ENCODE results near the gene FUZ.
A peak's percentile ranks its signal among the peaks of the same experiment; 100 is the strongest.

The FUZ gene

GRCh38 chr19:49761625-49762311 is 51.3 kb downstream of the FUZ start:
- Histone ChIP-seq H3K4me3 (ENCODE audit: low read depth in 1 of 5, low read length in 5 of 5) (peak overlapping the region in 1 of 5 donors; percentile 6), H3K27ac (ENCODE audit: low read depth, low read length) (peak overlapping the region; percentile 81), H3K9ac (ENCODE audit: low read length in 5 of 5) (peak overlapping the region in 2 of 5 donors; percentile 15 to 53), H3K4me1 (ENCODE audit: control insufficient read depth in 5 of 5, insufficient read depth in 5 of 5, low read length in 5 of 5) (peaks cover 9 to 21% (median 18%) of the 10 kb centered on the region in 5 donors), H3K36me3 (ENCODE audit: control insufficient read depth in 5 of 5, insufficient read depth in 5 of 5, low read length in 5 of 5) (no peaks in the 10 kb centered on the region), H3K9me3 (ENCODE audit: control insufficient read depth in 5 of 5, low read length in 5 of 5) (no peaks in the 10 kb centered on the region), H3K27me3 (ENCODE audit: control insufficient read depth in 5 of 5, insufficient read depth in 4 of 5, low read length in 5 of 5) (peaks cover 0 to 3% (median 0%) of the 10 kb centered on the region in 5 donors)

GRCh38 chr19:49761249-49761624 is 51.9 kb downstream of the FUZ start:
- no peaks in the 10 kb centered on the region for H3K36me3 ChIP-seq (ENCODE audit: control insufficient read depth in 5 of 5, insufficient read depth in 5 of 5, low read length in 5 of 5)
- H3K4me1 ChIP-seq (ENCODE audit: control insufficient read depth in 5 of 5, insufficient read depth in 5 of 5, low read length in 5 of 5) = peaks cover 8 to 21% (median 17%) of the 10 kb centered on the region in 5 donors
- H3K9ac ChIP-seq (ENCODE audit: low read length in 5 of 5) = peak overlapping the region in 2 of 5 donors; percentile 15 to 53
- H3K27ac ChIP-seq (ENCODE audit: low read depth, low read length) = peak overlapping the region; percentile 81
- no peak overlapping the region for H3K4me3 ChIP-seq (ENCODE audit: low read depth in 1 of 5, low read length in 5 of 5)
- H3K27me3 ChIP-seq (ENCODE audit: control insufficient read depth in 5 of 5, insufficient read depth in 4 of 5, low read length in 5 of 5) = peaks cover 0 to 3% (median 0%) of the 10 kb centered on the region in 5 donors
- peaks cover 0 to under 1% (median 0%) of the 10 kb centered on the region in 5 donors for H3K9me3 ChIP-seq (ENCODE audit: control insufficient read depth in 5 of 5, low read length in 5 of 5)

GRCh38 chr19:49758292-49758691 is 54.8 kb downstream of the FUZ start:
- H3K27ac ChIP-seq (ENCODE audit: low read depth, low read length) = no peak overlapping the region

More at GRCh38 chr19:49758292-49758691, 54.8 kb downstream of the FUZ start:
- peaks cover 2 to 12% (median 6%) of the 10 kb centered on the region in 5 donors for H3K4me1 ChIP-seq (ENCODE audit: control insufficient read depth in 5 of 5, insufficient read depth in 5 of 5, low read length in 5 of 5)
- H3K36me3 ChIP-seq (ENCODE audit: control insufficient read depth in 5 of 5, insufficient read depth in 5 of 5, low read length in 5 of 5) = no peaks in the 10 kb centered on the region
- H3K27me3 ChIP-seq (ENCODE audit: control insufficient read depth in 5 of 5, insufficient read depth in 4 of 5, low read length in 5 of 5) = no peaks in the 10 kb centered on the region
- H3K4me3 ChIP-seq (ENCODE audit: low read depth in 1 of 5, low read length in 5 of 5) = no peak overlapping the region
- H3K9me3 ChIP-seq (ENCODE audit: control insufficient read depth in 5 of 5, low read length in 5 of 5) = peaks cover 0 to 7% (median 4%) of the 10 kb centered on the region in 5 donors
- H3K9ac ChIP-seq (ENCODE audit: low read length in 5 of 5) = no peak overlapping the region
